Central memory CD8-positive, alpha-beta T cell (primary cell): ENCODE measurements around the gene CCDC6.

Experiments used
- ATAC-seq: fragments of 150-1000 bp; cut with Tn5 transposase; replicated peaks from 2 replicates; pipeline ENCODE4 v1.10.0; 2022; ENCODE audit warnings: mild to moderate bottlenecking, moderate FRiP score, moderate number of reproducible peaks; ENCODE audit not compliant: poor library complexity, severe bottlenecking; ENCODE audit errors: extremely low read depth
- DNase-seq, 2 donors: peaks; one replicate each; pipeline ENCODE4 v3.0.0; 2021; ENCODE audit warnings: low spot score in 2 of 2
- H3K27ac Mint-ChIP-seq: one replicate; pipeline ENCODE4 v1.8.0; 2022; ENCODE audit warnings: low read depth, mild to moderate bottlenecking, moderate library complexity, mixed read lengths
- H3K27me3 Mint-ChIP-seq: one replicate; pipeline ENCODE4 v1.8.0; 2022; ENCODE audit warnings: mixed read lengths
- H3K36me3 Mint-ChIP-seq: one replicate; pipeline ENCODE4 v1.8.0; 2022; ENCODE audit warnings: mild to moderate bottlenecking, moderate library complexity, mixed read lengths; ENCODE audit not compliant: insufficient read depth
- H3K4me1 Mint-ChIP-seq: one replicate; pipeline ENCODE4 v1.8.0; 2022; ENCODE audit warnings: mixed read lengths
- H3K4me3 Mint-ChIP-seq: one replicate; pipeline ENCODE4 v1.8.0; 2022; ENCODE audit warnings: mild to moderate bottlenecking, moderate library complexity, mixed read lengths
- H3K9me3 Mint-ChIP-seq: one replicate; pipeline ENCODE4 v1.8.0; 2022; ENCODE audit warnings: mixed read lengths

CCDC6 gene

GRCh38 chr10:59829601-59830000 is 76.8 kb downstream of the CCDC6 start:
- Mint-ChIP-seq H3K36me3 (peaks cover 17% of the 10 kb centered on the region), H3K4me1 (peaks cover 39% of the 10 kb centered on the region), H3K4me3 (no peak overlapping the region), H3K27ac (no peak overlapping the region), H3K9me3 (no peaks in the 10 kb centered on the region), H3K27me3 (no peaks in the 10 kb centered on the region)
- DNase-seq (no peak), ATAC-seq (no peak)

DNA sequence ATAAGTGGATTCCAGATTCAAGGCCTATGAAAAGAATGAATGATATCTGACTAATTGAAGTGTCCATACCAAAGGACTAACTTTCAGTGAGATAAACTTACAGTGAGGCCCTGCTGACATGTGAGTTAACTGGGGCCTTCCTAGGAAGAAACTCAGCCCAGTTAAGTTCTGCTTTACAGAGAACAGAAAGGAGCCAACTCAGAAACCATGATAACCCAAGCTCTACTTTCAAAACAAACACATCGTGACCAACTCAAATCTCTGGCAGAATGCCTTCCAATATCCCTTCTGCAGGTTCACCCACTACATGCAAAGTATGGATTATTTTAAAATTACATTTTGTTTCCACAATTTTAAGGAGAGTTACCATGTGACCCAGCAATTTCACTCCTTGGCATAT is 77.3 kb downstream of the CCDC6 start:
- no peaks in the 10 kb centered on the region for H3K27me3 Mint-ChIP-seq
- H3K4me1 Mint-ChIP-seq = peaks cover 36% of the 10 kb centered on the region
- H3K36me3 Mint-ChIP-seq = peaks cover 14% of the 10 kb centered on the region
- DNase-seq (no peak), ATAC-seq (no peak)
- no peak overlapping the region for H3K4me3 Mint-ChIP-seq
- H3K9me3 Mint-ChIP-seq = no peaks in the 10 kb centered on the region
- no peak overlapping the region for H3K27ac Mint-ChIP-seq

DNA sequence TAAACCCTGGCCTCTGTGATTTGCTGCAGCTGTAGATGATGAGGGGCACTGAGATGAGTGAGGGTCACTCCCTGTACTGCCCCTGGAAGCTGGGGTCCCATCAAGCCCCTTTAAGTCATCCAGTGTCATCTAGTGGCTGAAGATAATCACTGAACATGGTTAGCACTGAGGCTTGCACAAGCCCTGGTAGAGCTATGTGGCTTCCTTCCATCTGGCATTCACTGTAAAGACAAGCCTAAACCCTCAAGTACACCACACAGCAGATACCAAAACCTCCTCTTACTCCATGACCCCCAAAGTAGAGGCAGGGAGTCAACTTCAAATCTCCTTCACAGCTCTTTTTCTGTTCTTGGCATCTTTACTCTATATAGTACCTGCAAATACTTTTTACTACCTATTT is 80.4 kb downstream of the CCDC6 start:
- DNase-seq (no peak), ATAC-seq (no peak)
- Mint-ChIP-seq H3K27me3 (no peaks in the 10 kb centered on the region), H3K27ac (no peak overlapping the region), H3K36me3 (peaks cover 8% of the 10 kb centered on the region), H3K4me1 (peaks cover 37% of the 10 kb centered on the region), H3K4me3 (no peak overlapping the region), H3K9me3 (no peaks in the 10 kb centered on the region)

GRCh38 chr10:59823751-59824150 is 82.6 kb downstream of the CCDC6 start:
- DNase-seq (no peak), ATAC-seq (no peak)
- Mint-ChIP-seq H3K36me3 (no peaks in the 10 kb centered on the region), H3K9me3 (no peaks in the 10 kb centered on the region), H3K27me3 (no peaks in the 10 kb centered on the region), H3K4me1 (peaks cover 45% of the 10 kb centered on the region), H3K4me3 (no peak overlapping the region), H3K27ac (no peak overlapping the region)

GRCh38 chr10:59823111-59823510 is 83.2 kb downstream of the CCDC6 start:
- Mint-ChIP-seq H3K4me1 (peaks cover 43% of the 10 kb centered on the region), H3K9me3 (no peaks in the 10 kb centered on the region), H3K27ac (no peak overlapping the region), H3K4me3 (no peak overlapping the region), H3K27me3 (no peaks in the 10 kb centered on the region), H3K36me3 (no peaks in the 10 kb centered on the region)
- DNase-seq (no peak), ATAC-seq (no peak)

DNA sequence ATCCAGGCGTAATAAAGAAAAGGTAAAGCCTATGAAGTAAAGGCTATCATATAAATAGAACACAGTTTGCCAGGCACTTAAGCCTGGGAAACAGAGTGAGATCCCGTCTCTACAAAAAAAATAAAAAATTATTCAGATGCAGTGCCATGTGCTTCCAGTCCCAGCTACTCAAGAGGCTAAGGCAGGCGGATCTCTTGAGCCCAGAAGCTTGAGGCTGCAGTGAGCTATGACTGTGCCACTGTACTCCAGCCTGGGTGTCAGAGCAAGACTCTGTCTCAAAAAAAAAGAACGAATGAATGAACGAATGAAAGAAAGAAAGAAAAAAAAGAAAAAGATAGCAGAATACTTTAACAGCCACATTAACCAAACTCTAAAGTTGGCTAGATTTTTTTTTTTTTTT is 85.9 kb downstream of the CCDC6 start:
- DNase-seq (no peak), ATAC-seq (no peak)
- H3K9me3 Mint-ChIP-seq = no peaks in the 10 kb centered on the region
- H3K27me3 Mint-ChIP-seq = no peaks in the 10 kb centered on the region
- H3K4me1 Mint-ChIP-seq = peaks cover 43% of the 10 kb centered on the region
- no peak overlapping the region for H3K27ac Mint-ChIP-seq
- no peak overlapping the region for H3K4me3 Mint-ChIP-seq
- H3K36me3 Mint-ChIP-seq = no peaks in the 10 kb centered on the region

DNA sequence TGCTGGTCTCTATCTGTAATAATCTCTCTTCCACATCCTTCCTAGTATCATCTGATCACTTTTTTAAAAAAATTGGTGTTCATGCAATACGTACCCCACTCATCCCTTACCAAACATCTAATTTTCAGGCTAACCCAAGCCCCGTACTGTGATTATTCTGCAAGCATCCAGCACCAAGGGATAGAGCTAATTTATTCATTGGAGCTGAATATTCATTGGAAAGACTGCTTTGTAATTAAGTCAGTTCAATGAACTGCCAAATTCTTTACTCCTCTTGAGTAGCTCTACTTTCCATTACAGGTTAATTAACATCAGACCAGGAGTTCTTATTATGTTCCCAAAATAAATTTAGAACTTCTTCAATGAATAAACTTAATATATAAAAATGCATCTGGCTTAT is 86.7 kb downstream of the CCDC6 start:
- Mint-ChIP-seq H3K4me3 (no peak overlapping the region), H3K9me3 (no peaks in the 10 kb centered on the region), H3K27me3 (no peaks in the 10 kb centered on the region), H3K4me1 (peaks cover 38% of the 10 kb centered on the region), H3K27ac (no peak overlapping the region), H3K36me3 (no peaks in the 10 kb centered on the region)
- ATAC-seq = no peak
- no peak for DNase-seq

GRCh38 chr10:59819265-59819664 is 87.1 kb downstream of the CCDC6 start:
- H3K9me3 Mint-ChIP-seq = no peaks in the 10 kb centered on the region
- no peak overlapping the region for H3K27ac Mint-ChIP-seq
- H3K27me3 Mint-ChIP-seq = no peaks in the 10 kb centered on the region
- H3K4me3 Mint-ChIP-seq = no peak overlapping the region
- ATAC-seq = no peak
- H3K36me3 Mint-ChIP-seq = peaks cover 2% of the 10 kb centered on the region
- peaks cover 38% of the 10 kb centered on the region for H3K4me1 Mint-ChIP-seq
- DNase-seq = no peak

DNA sequence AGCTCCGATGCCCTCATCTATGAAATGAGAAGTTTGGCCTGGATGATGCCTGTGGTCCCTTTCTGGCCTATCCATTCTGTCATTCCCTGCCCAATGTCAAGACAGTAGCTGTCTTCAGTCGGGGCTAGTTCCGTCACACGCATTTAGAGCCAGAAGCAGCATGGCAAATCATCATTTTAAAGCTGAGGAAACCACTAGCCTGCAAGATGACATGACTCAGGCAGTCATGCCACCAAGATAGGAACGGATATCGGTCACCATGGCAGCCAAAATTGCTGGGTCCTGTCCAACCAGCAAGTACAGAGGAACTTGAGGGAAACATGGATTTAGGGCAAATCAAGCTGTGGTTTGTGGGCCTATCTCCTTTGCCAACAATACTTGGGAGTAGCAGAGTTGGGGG is 88.6 kb downstream of the CCDC6 start:
- H3K4me3 Mint-ChIP-seq = no peak overlapping the region

DNA sequence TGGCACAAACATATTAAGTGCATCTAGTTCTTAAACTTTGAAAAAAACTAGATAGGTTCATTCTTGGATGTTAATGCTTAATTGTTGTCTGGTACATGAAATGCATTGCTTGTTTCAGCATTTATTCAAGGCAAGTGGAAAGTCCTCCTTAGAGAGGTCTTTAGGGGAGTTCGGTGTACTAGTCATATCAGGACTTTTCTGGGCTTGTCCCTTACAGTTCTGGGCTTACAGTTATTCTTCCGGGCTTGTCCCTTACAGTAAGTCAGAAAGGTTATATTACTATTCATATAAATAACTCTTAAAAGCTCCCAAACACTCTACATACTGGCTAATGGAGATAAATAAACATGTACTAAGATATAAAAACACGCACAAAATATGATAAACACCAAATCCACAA is 91.5 kb downstream of the CCDC6 start:
- H3K27ac Mint-ChIP-seq = peak overlapping the region; percentile 71
- no peak overlapping the region for H3K4me3 Mint-ChIP-seq
- no peaks in the 10 kb centered on the region for H3K9me3 Mint-ChIP-seq
- ATAC-seq = no peak
- no peak for DNase-seq
- H3K4me1 Mint-ChIP-seq = peaks cover 23% of the 10 kb centered on the region
- no peaks in the 10 kb centered on the region for H3K27me3 Mint-ChIP-seq
- H3K36me3 Mint-ChIP-seq = peaks cover 20% of the 10 kb centered on the region

More for the DNA sequence above, 88.6 kb downstream of the CCDC6 start:
- Mint-ChIP-seq H3K36me3 (peaks cover 2% of the 10 kb centered on the region), H3K9me3 (no peaks in the 10 kb centered on the region), H3K4me1 (peaks cover 38% of the 10 kb centered on the region), H3K27me3 (no peaks in the 10 kb centered on the region), H3K27ac (no peak overlapping the region)
- no peak for ATAC-seq
- DNase-seq = no peak

GRCh38 chr10:59812519-59813122 is 93.7 kb downstream of the CCDC6 start:
- H3K27me3 Mint-ChIP-seq = no peaks in the 10 kb centered on the region
- H3K4me3 Mint-ChIP-seq = no peak overlapping the region
- H3K9me3 Mint-ChIP-seq = no peaks in the 10 kb centered on the region
- H3K36me3 Mint-ChIP-seq = peaks cover 22% of the 10 kb centered on the region
- no peak overlapping the region for H3K27ac Mint-ChIP-seq
- ATAC-seq (no peak), DNase-seq (no peak)
- H3K4me1 Mint-ChIP-seq = peaks cover 9% of the 10 kb centered on the region

DNA sequence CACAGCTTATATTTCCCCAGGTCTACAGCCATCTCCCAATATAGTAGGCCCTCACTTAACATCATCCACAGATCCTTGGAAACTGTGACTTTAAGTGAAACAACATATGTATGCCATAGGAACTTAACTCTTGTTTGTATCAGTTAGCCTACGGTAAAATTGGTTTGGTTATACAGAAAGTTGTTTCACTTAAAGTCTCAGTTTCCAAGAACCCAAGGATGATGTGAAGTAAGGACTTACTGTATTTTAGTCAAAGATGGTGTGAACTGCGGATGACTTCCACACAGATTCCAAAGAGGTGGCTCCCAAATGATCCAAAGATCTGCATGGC is 96.7 kb downstream of the CCDC6 start:
- peaks cover 42% of the 10 kb centered on the region for H3K36me3 Mint-ChIP-seq
- DNase-seq = no peak
- no peak for ATAC-seq
- no peaks in the 10 kb centered on the region for H3K9me3 Mint-ChIP-seq
- H3K4me1 Mint-ChIP-seq = no peaks in the 10 kb centered on the region
- no peak overlapping the region for H3K27ac Mint-ChIP-seq
- no peaks in the 10 kb centered on the region for H3K27me3 Mint-ChIP-seq
- H3K4me3 Mint-ChIP-seq = no peak overlapping the region

- Mint-ChIP-seq H3K4me1 (no peaks in the 10 kb centered on the region), H3K27me3 (no peaks in the 10 kb centered on the region), H3K36me3 (peaks cover 46% of the 10 kb centered on the region), H3K27ac (peak overlapping the region; percentile 2), H3K9me3 (no peaks in the 10 kb centered on the region), H3K4me3 (no peak overlapping the region)
- DNase-seq (peak; percentile 23 to 30), ATAC-seq (peak; percentile 60)
Observed at GRCh38 chr10:59808896-59809643, 97.3 kb downstream of the CCDC6 start.
